ENCODE measurements around the gene PRKAA1.
"Not testable (repeated sequence)": the region's sequence is repeated elsewhere in the genome, so short reads cannot be mapped to it uniquely, and the experiment has no call there.

The PRKAA1 gene

GRCh38 chr5:40791715-40792139 lies 6.4 kb downstream of the PRKAA1 start:
- H3K4me3 ChIP-seq (ENCODE audit: low read depth, low read length): no peak overlapping the region
- TF ChIP-seq CTCF (IDR thresholded peaks at IDR 0.05; ENCODE audit: low read depth, low read length): no peak

- no peak overlapping the region for H3K4me3 ChIP-seq (ENCODE audit: low read depth, low read length)
- TF ChIP-seq CTCF (IDR thresholded peaks at IDR 0.05; ENCODE audit: low read depth, low read length): no peak
Measured at GRCh38 chr5:40790947-40791593, 7.1 kb downstream of the PRKAA1 start.

GRCh38 chr5:40788941-40789340 lies 9.2 kb downstream of the PRKAA1 start:
- not testable (repeated sequence) for H3K4me3 ChIP-seq (ENCODE audit: low read depth, low read length)

GRCh38 chr5:40787986-40788385 lies 10.2 kb downstream of the PRKAA1 start:
- H3K4me3 ChIP-seq (ENCODE audit: low read depth, low read length): no peak overlapping the region
- no peak for TF ChIP-seq CTCF (IDR thresholded peaks at IDR 0.05; ENCODE audit: low read depth, low read length)

- H3K4me3 ChIP-seq (ENCODE audit: low read depth, low read length): not testable (repeated sequence)
Measured at GRCh38 chr5:40786664-40787063, 11.5 kb downstream of the PRKAA1 start.

- H3K4me3 ChIP-seq (ENCODE audit: low read depth, low read length): no peak overlapping the region
- no peak for TF ChIP-seq CTCF (IDR thresholded peaks at IDR 0.05; ENCODE audit: low read depth, low read length)
Measured at GRCh38 chr5:40784916-40785315, 13.3 kb downstream of the PRKAA1 start.

- H3K4me3 ChIP-seq (ENCODE audit: low read depth, low read length): no peak overlapping the region
- no peak for TF ChIP-seq CTCF (IDR thresholded peaks at IDR 0.05; ENCODE audit: low read depth, low read length)
Measured at GRCh38 chr5:40784027-40784653, 14.0 kb downstream of the PRKAA1 start.

GRCh38 chr5:40781843-40782409 lies 16.2 kb downstream of the PRKAA1 start:
- no peak overlapping the region for H3K4me3 ChIP-seq (ENCODE audit: low read depth, low read length)
- no peak for TF ChIP-seq CTCF (IDR thresholded peaks at IDR 0.05; ENCODE audit: low read depth, low read length)

All from WI38 (cell line).